K562 (cell line): ENCODE results near the gene GOLGA2. TPM values are rescaled to one million over a fixed set of nuclear protein-coding genes. Genes with fewer than 3 reads are reported as not detected.

Experiments
- CHD1 ChIP-seq: fragments of 200-600 bp; sonication (generic); IDR thresholded peaks from one replicate; pipeline ENCODE4 v1.6.1; 2012; ENCODE audit warnings: mild to moderate bottlenecking, moderate library complexity, low read length, inconsistent platforms
- CREBBP ChIP-seq: IDR thresholded peaks from one replicate; pipeline ENCODE4 v1.6.1; 2012; ENCODE audit warnings: low read depth, mild to moderate bottlenecking, control low read depth, inconsistent platforms, low read length
- CREM ChIP-seq: IDR thresholded peaks from 2 replicates; pipeline ENCODE4 v1.6.1; 2014; ENCODE audit warnings: antibody characterized with exemption, low read depth
- E2F3 ChIP-seq: fragments of 250-450 bp; sonication (Bioruptor Pico); IDR thresholded peaks from 2 replicates; pipeline ENCODE4 v1.4.0; 2020; ENCODE audit warnings: mild to moderate bottlenecking
- ELF4 ChIP-seq: fragments of 450-650 bp; formaldehyde crosslinking; IDR thresholded peaks from 2 replicates; pipeline ENCODE4 v1.4.0; 2022; ENCODE audit warnings: missing genetic modification characterization
- EP400 ChIP-seq: fragments of 450-650 bp; IDR thresholded peaks from 2 replicates; pipeline ENCODE4 v1.6.1; 2017; ENCODE audit warnings: antibody characterized with exemption, mild to moderate bottlenecking, moderate library complexity
- FOXJ3 ChIP-seq: sonication (generic); formaldehyde crosslinking; IDR thresholded peaks from 2 replicates; pipeline ENCODE4 v1.4.0; 2020; ENCODE audit warnings: mild to moderate bottlenecking, missing genetic modification reagents
- MECOM ChIP-seq: fragments of 250-450 bp; sonication (Bioruptor Pico); IDR thresholded peaks from 2 replicates; pipeline ENCODE4 v1.8.0; 2022; ENCODE audit warnings: inconsistent platforms
- PHB ChIP-seq: fragments of 250-450 bp; sonication (Bioruptor Pico); IDR thresholded peaks from 2 replicates; pipeline ENCODE4 v1.5.0; 2021
- RBM14 ChIP-seq: fragments of 200-400 bp; formaldehyde crosslinking; IDR thresholded peaks from 2 replicates; pipeline ENCODE4 v1.6.1; 2018; ENCODE audit warnings: low read depth, mild to moderate bottlenecking, low read length, moderate library complexity, borderline replicate concordance; ENCODE audit not compliant: insufficient read depth
- TCF7L2 ChIP-seq: fragments of 150-350 bp; IDR thresholded peaks from 2 replicates; pipeline ENCODE4 v1.6.1; 2016; ENCODE audit warnings: low read depth, mild to moderate bottlenecking, low read length, moderate library complexity
- XRCC4 ChIP-seq: IDR thresholded peaks from one replicate; pipeline ENCODE4 v1.6.1; 2011; ENCODE audit not compliant: insufficient read depth, insufficient read length; ENCODE audit errors: extremely low read depth
- YY1 ChIP-seq, 3 experiments: IDR thresholded peaks; 2 replicates each; pipeline ENCODE4 v1.6.1; 2011; ENCODE audit warnings: low read length in 2 of 3, mild to moderate bottlenecking in 2 of 3, moderate library complexity in 2 of 3, borderline replicate concordance in 1 of 3, control low read depth in 1 of 3, low read depth in 1 of 3; ENCODE audit not compliant: insufficient read depth in 3 of 3, insufficient replicate concordance in 2 of 3, control insufficient read depth in 1 of 3, insufficient read length in 1 of 3; ENCODE audit errors: extremely low read depth in 1 of 3
- ZEB2 ChIP-seq: fragments of 450-650 bp; IDR thresholded peaks from 2 replicates; pipeline ENCODE4 v1.6.1; 2016
- ZNF408 ChIP-seq: fragments of 250-450 bp; sonication (Bioruptor Pico); IDR thresholded peaks from 2 replicates; pipeline ENCODE4 v1.4.0; 2020; ENCODE audit warnings: low read depth, mild to moderate bottlenecking, moderate library complexity
- ZNF696 ChIP-seq: fragments of 250-450 bp; sonication (Bioruptor Pico); conservative IDR thresholded peaks from 2 replicates; pipeline ENCODE4 v1.4.0; 2020; ENCODE audit warnings: mild to moderate bottlenecking, moderate library complexity
- polyA plus RNA-seq, 8 experiments: library from polyadenylated mRNA; depleted of rRNA in 4 of 8; stranded (reverse) in 5 of 8; unstranded in 3 of 8; fragments of >200 nt; fragmentation: Nextera tagmentation in 2 of 8; fragmentation: Illumina TruSeq in 1 of 8; extraction: Ambion mirVana in 2 of 8; extraction: Trizol in 1 of 8; gene quantifications; 2 replicates each; pipeline versions ENCODE4 v1.2.1 to v1.2.3, GENCODE V29; 2011 to 2014; ENCODE audit warnings: inconsistent platforms in 1 of 8, missing spikeins in 1 of 8
- total RNA-seq, 7 experiments: library from RNA; depleted of rRNA in 6 of 7; stranded (reverse); fragments of >200 nt in 6 of 7; fragmentation: Illumina TruSeq in 2 of 7; extraction: Trizol in 2 of 7; gene quantifications; 2 replicates each; pipeline versions ENCODE4 v1.2.1 to v1.2.3, GENCODE V29; 2011 to 2021; ENCODE audit warnings: low replicate concordance in 1 of 7
- TF ChIP-seq, protein P1 (sequence below): fragments of 250-450 bp; sonication (Bioruptor Pico); IDR thresholded peaks from 2 replicates; pipeline ENCODE4 v1.5.0; 2020; ENCODE audit warnings: mild to moderate bottlenecking
- TF ChIP-seq, protein P2 (sequence below): fragments of 450-650 bp; IDR thresholded peaks from 2 replicates; pipeline ENCODE4 v1.6.1; 2016; ENCODE audit warnings: borderline replicate concordance
- TF ChIP-seq, protein P3 (sequence below): fragments of 450-650 bp; IDR thresholded peaks from 2 replicates; pipeline ENCODE4 v1.6.1; 2018; ENCODE audit warnings: mild to moderate bottlenecking, low read depth; ENCODE audit not compliant: partially characterized antibody
- TF ChIP-seq, protein P4 (sequence below): sonication (generic); formaldehyde crosslinking; IDR thresholded peaks from 2 replicates; pipeline ENCODE4 v1.5.0; 2020; ENCODE audit warnings: missing genetic modification reagents

GOLGA2 gene
- total and polyA plus RNA-seq, 9 of the 15 experiments (the other 6 are each of a cell fraction or from before 2014, with no cell fraction given), result 15.7 to 138 (median 76.0) TPM

DNA sequence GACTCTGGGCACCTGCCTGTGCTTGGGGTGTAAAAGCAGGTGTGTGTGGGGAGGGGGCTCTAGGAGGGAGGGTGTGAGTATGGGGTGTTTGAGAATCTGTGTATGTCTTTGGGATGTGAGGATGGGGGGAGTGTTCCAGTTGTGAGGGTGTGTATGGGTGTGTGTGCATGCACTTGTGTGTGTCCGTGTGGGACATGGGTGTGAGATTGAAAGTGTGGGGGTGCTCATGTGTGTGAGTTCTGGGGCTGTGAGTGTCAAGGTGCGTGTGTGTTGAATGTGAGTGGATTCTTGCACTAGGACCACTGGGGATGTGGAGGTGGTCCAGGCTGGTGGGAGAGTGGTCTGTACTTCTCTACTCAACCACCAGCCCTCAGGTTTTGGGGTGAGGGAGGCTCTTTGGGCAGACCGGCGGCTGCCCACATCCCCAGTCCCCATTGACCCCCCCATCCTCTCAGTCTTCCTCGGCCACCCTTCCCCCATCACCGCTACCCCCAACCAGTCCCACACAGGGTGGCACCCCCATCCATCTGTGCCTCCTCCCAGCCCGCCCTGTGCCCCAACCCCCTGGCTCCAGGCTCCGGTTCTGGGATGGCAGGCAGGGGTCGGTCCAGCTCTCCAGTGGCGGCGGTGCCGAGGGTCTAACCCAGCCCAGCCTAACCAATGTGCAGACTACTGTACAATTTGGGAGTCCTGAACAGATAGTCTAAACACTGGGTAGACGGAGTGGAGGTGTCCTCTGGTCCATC, 31.5 kb downstream of the GOLGA2 start (continued):
- TF ChIP-seq TCF7L2 (no peak), E2F3 (CRISPR knock-in tag) (0 out of 2 replicates have a peak, but pooled peaks have one; percentile 25), CHD1 (no peak), MECOM (no peak), XRCC4 (no peak), FOXJ3 (no peak), PHB (CRISPR knock-in tag) (no peak), EP400 (no peak), CREBBP (no peak), ZNF408 (no peak), ELF4 (CRISPR knock-in tag) (0 out of 2 replicates have a peak, but pooled peaks have one; percentile 2), YY1 (IDR thresholded peaks at IDR 0.05; ENCODE audit: borderline replicate concordance in 1 of 3, control insufficient read depth in 1 of 3, extremely low read depth in 1 of 3, insufficient read depth in 3 of 3, insufficient read length in 1 of 3, insufficient replicate concordance in 2 of 3, low read depth in 1 of 3, low read length in 2 of 3) (no peak), CREM (no peak), ZNF696 (CRISPR knock-in tag) (no peak), ZEB2 (0 out of 2 replicates have a peak, but pooled peaks have one; percentile 42), RBM14 (no peak)
- TF ChIP-seq, protein P1, sequence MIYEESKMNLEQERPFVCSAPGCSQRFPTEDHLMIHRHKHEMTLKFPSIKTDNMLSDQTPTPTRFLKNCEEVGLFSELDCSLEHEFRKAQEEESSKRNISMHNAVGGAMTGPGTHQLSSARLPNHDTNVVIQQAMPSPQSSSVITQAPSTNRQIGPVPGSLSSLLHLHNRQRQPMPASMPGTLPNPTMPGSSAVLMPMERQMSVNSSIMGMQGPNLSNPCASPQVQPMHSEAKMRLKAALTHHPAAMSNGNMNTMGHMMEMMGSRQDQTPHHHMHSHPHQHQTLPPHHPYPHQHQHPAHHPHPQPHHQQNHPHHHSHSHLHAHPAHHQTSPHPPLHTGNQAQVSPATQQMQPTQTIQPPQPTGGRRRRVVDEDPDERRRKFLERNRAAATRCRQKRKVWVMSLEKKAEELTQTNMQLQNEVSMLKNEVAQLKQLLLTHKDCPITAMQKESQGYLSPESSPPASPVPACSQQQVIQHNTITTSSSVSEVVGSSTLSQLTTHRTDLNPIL (CRISPR knock-in tag), result no peak
- TF ChIP-seq, protein P2, sequence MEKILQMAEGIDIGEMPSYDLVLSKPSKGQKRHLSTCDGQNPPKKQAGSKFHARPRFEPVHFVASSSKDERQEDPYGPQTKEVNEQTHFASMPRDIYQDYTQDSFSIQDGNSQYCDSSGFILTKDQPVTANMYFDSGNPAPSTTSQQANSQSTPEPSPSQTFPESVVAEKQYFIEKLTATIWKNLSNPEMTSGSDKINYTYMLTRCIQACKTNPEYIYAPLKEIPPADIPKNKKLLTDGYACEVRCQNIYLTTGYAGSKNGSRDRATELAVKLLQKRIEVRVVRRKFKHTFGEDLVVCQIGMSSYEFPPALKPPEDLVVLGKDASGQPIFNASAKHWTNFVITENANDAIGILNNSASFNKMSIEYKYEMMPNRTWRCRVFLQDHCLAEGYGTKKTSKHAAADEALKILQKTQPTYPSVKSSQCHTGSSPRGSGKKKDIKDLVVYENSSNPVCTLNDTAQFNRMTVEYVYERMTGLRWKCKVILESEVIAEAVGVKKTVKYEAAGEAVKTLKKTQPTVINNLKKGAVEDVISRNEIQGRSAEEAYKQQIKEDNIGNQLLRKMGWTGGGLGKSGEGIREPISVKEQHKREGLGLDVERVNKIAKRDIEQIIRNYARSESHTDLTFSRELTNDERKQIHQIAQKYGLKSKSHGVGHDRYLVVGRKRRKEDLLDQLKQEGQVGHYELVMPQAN, result 0 out of 2 replicates have a peak, but pooled peaks have one; percentile 24
- TF ChIP-seq, protein P3, sequence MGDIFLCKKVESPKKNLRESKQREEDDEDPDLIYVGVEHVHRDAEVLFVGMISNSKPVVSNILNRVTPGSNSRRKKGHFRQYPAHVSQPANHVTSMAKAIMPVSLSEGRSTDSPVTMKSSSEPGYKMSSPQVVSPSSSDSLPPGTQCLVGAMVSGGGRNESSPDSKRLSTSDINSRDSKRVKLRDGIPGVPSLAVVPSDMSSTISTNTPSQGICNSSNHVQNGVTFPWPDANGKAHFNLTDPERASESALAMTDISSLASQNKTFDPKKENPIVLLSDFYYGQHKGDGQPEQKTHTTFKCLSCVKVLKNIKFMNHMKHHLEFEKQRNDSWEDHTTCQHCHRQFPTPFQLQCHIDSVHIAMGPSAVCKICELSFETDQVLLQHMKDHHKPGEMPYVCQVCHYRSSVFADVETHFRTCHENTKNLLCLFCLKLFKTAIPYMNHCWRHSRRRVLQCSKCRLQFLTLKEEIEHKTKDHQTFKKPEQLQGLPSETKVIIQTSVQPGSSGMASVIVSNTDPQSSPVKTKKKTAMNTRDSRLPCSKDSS, result peak; percentile 3
- TF ChIP-seq, protein P4, sequence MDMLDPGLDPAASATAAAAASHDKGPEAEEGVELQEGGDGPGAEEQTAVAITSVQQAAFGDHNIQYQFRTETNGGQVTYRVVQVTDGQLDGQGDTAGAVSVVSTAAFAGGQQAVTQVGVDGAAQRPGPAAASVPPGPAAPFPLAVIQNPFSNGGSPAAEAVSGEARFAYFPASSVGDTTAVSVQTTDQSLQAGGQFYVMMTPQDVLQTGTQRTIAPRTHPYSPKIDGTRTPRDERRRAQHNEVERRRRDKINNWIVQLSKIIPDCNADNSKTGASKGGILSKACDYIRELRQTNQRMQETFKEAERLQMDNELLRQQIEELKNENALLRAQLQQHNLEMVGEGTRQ, result no peak
